ENCODE results near the gene NCF4.

Gene NCF4

DNA sequence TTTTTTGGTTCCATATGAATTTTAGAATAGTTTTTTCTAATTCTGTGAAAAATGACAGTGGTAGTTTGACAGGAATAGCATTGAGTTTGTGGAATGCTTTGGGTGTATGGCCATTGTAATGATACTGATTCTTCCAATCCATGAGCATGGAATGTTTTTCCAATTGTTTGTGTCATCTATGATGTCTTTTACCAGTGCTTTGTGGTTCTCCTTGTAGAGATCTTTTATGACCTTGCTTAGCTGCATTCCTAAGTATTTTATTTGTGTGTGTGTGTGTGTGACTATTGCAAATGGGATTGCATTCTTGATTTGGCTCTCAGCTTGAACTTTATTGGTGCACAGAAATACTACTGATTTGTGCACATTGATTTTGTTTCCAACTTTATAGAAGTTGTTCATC, 49.7 kb downstream of the NCF4 start:
- H3K9me3 ChIP-seq (ENCODE audit: control insufficient read depth, insufficient read depth, low read depth, low read length): no peaks in the 10 kb centered on the region
- no peaks in the 10 kb centered on the region for H3K4me1 ChIP-seq (ENCODE audit: control insufficient read depth, insufficient read depth, low read length)
- no peaks in the 10 kb centered on the region for H3K36me3 ChIP-seq (ENCODE audit: control insufficient read depth in 2 of 2, insufficient read depth in 1 of 2, low read length in 2 of 2)
- H3K4me3 ChIP-seq (ENCODE audit: low read depth, low read length): no peak overlapping the region
- no peak overlapping the region for H3K27ac ChIP-seq (ENCODE audit: extremely low read depth, low read depth, low read length)
- ChIA-PET POLR2A (interaction anchor here (0.6 kb wide), 1 partner anchor 74 kb away, joined by 7 read pairs; no protein-coding TSS in a partner anchor), CTCF (interaction anchor here (1.2 to 2.2 kb wide), 3 partner anchors 54 to 153 kb away, joined by 3 to 6 read pairs (median 4); no protein-coding TSS in a partner anchor)
- TF ChIP-seq ZNF274 (IDR thresholded peaks at IDR 0.05; ENCODE audit: low read length) (no peak), ZNF274 (tag by site-specific recombination; IDR thresholded peaks at IDR 0.05; ENCODE audit: borderline replicate concordance) (no peak), IKZF3 (tag by site-specific recombination; IDR thresholded peaks at IDR 0.05) (no peak), ZNF791 (tag by site-specific recombination; IDR thresholded peaks at IDR 0.05) (no peak), ZNF211 (tag by site-specific recombination; IDR thresholded peaks at IDR 0.05; ENCODE audit: low read depth) (no peak), HOXD13 (CRISPR knock-in tag; IDR thresholded peaks at IDR 0.05; ENCODE audit: borderline replicate concordance) (no peak)
- TF ChIP-seq, protein P1, sequence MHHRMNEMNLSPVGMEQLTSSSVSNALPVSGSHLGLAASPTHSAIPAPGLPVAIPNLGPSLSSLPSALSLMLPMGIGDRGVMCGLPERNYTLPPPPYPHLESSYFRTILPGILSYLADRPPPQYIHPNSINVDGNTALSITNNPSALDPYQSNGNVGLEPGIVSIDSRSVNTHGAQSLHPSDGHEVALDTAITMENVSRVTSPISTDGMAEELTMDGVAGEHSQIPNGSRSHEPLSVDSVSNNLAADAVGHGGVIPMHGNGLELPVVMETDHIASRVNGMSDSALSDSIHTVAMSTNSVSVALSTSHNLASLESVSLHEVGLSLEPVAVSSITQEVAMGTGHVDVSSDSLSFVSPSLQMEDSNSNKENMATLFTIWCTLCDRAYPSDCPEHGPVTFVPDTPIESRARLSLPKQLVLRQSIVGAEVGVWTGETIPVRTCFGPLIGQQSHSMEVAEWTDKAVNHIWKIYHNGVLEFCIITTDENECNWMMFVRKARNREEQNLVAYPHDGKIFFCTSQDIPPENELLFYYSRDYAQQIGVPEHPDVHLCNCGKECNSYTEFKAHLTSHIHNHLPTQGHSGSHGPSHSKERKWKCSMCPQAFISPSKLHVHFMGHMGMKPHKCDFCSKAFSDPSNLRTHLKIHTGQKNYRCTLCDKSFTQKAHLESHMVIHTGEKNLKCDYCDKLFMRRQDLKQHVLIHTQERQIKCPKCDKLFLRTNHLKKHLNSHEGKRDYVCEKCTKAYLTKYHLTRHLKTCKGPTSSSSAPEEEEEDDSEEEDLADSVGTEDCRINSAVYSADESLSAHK (tag by site-specific recombination; IDR thresholded peaks at IDR 0.05): no peak
- TF ChIP-seq, protein P2, sequence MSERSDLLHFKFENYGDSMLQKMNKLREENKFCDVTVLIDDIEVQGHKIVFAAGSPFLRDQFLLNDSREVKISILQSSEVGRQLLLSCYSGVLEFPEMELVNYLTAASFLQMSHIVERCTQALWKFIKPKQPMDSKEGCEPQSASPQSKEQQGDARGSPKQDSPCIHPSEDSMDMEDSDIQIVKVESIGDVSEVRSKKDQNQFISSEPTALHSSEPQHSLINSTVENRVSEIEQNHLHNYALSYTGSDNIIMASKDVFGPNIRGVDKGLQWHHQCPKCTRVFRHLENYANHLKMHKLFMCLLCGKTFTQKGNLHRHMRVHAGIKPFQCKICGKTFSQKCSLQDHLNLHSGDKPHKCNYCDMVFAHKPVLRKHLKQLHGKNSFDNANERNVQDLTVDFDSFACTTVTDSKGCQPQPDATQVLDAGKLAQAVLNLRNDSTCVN (tag by site-specific recombination; optimal IDR thresholded peaks at IDR 0.05): no peak
- TF ChIP-seq, protein P3, sequence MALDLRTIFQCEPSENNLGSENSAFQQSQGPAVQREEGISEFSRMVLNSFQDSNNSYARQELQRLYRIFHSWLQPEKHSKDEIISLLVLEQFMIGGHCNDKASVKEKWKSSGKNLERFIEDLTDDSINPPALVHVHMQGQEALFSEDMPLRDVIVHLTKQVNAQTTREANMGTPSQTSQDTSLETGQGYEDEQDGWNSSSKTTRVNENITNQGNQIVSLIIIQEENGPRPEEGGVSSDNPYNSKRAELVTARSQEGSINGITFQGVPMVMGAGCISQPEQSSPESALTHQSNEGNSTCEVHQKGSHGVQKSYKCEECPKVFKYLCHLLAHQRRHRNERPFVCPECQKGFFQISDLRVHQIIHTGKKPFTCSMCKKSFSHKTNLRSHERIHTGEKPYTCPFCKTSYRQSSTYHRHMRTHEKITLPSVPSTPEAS (tag by site-specific recombination; IDR thresholded peaks at IDR 0.05): no peak

DNA sequence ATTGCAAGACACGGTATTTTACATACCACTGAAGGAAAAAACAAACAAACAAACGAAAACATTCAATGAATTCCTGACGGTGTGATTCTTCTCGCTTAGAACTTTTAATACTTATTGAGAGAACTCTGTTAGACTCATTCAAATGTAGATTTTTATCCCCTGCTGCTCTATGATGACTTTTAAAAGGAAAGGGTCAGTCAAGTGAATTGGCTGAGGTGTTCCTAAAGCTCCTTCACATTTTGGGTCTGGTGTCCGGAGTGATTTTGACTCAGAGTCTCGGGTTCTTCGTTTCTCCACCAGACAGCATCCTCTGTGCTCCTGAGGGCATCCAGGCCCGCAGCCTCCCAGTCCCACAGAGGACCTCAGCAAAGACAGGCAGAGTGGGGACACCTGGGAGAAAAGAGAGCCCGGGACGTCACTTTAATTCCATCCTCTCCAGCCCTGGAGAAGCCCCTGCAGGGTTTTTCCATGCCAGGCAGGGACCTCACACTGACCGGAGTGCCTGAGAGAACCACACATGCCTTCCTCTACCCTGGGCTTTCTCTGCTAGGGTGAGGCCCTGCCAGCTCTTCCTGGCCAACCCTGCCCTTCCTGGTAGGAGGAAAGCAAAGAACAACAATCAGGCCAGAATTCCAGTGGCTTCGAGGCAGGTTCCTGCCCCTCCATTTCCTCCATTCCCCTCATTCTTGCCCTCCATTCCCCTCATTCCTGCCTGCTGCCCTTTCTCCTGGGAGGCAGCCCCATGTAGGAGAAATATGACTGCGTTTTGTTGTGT, 51.3 kb downstream of the NCF4 start:
- H3K9me3 ChIP-seq (ENCODE audit: control insufficient read depth, insufficient read depth, low read depth, low read length): no peaks in the 10 kb centered on the region
- H3K4me1 ChIP-seq (ENCODE audit: control insufficient read depth, insufficient read depth, low read length): no peaks in the 10 kb centered on the region
- H3K27ac ChIP-seq (ENCODE audit: extremely low read depth, low read depth, low read length): no peak overlapping the region
- H3K36me3 ChIP-seq (ENCODE audit: control insufficient read depth in 2 of 2, insufficient read depth in 1 of 2, low read length in 2 of 2): no peaks in the 10 kb centered on the region
- H3K4me3 ChIP-seq (ENCODE audit: low read depth, low read length): no peak overlapping the region
- ChIA-PET CTCF (interaction anchor here (0.6 to 2.2 kb wide), 3 partner anchors 56 to 216 kb away, joined by 3 to 6 read pairs (median 3); no protein-coding TSS in a partner anchor), POLR2A (no interaction called here)
- TF ChIP-seq ZNF19 (tag by site-specific recombination; IDR thresholded peaks at IDR 0.05; ENCODE audit: low read depth): no peak
- no peak for TF ChIP-seq ZNF133 (tag by site-specific recombination; IDR thresholded peaks at IDR 0.05)

DNA sequence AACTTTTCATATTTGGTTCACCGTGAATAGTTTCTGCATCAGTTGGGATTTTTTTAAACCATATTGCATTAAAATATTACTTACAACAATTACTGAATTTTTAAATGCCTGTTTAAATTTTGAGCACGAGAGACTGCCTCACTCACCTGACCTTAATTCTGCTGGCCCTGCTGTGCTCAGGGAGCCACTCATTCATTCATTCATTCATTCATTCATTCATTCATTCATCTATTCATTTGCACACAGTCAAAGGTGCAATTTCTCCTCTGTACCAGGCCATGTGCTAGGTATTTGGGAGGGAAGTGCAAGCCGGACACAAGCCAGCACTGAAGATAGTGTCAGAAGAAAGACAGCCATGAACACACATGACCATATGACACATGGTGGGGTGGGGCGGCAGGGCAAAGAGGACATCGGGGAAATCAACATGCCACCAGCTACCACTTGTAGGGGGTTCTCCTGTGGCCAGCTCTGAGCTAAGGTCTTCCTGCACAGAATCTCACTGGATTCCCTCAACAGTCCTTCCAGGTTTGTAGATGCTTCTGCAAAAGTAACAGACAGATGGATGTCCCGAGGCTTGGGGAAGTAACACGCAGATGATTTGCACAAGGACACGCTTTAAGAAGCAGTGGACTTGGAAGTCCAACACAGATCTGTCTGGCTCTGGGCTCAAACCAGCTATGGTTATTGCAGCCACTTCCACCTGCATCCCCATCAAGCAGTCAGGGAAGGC, 52.1 kb downstream of the NCF4 start:
- ChIA-PET POLR2A (no interaction called here), CTCF (no interaction called here)
- Histone ChIP-seq H3K4me1 (ENCODE audit: control insufficient read depth, insufficient read depth, low read length) (no peaks in the 10 kb centered on the region), H3K9me3 (ENCODE audit: control insufficient read depth, insufficient read depth, low read depth, low read length) (no peaks in the 10 kb centered on the region), H3K36me3 (ENCODE audit: control insufficient read depth in 2 of 2, insufficient read depth in 1 of 2, low read length in 2 of 2) (no peaks in the 10 kb centered on the region), H3K4me3 (ENCODE audit: low read depth, low read length) (no peak overlapping the region), H3K27ac (ENCODE audit: extremely low read depth, low read depth, low read length) (no peak overlapping the region)
- TF ChIP-seq, protein P4, sequence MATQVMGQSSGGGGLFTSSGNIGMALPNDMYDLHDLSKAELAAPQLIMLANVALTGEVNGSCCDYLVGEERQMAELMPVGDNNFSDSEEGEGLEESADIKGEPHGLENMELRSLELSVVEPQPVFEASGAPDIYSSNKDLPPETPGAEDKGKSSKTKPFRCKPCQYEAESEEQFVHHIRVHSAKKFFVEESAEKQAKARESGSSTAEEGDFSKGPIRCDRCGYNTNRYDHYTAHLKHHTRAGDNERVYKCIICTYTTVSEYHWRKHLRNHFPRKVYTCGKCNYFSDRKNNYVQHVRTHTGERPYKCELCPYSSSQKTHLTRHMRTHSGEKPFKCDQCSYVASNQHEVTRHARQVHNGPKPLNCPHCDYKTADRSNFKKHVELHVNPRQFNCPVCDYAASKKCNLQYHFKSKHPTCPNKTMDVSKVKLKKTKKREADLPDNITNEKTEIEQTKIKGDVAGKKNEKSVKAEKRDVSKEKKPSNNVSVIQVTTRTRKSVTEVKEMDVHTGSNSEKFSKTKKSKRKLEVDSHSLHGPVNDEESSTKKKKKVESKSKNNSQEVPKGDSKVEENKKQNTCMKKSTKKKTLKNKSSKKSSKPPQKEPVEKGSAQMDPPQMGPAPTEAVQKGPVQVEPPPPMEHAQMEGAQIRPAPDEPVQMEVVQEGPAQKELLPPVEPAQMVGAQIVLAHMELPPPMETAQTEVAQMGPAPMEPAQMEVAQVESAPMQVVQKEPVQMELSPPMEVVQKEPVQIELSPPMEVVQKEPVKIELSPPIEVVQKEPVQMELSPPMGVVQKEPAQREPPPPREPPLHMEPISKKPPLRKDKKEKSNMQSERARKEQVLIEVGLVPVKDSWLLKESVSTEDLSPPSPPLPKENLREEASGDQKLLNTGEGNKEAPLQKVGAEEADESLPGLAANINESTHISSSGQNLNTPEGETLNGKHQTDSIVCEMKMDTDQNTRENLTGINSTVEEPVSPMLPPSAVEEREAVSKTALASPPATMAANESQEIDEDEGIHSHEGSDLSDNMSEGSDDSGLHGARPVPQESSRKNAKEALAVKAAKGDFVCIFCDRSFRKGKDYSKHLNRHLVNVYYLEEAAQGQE (tag by site-specific recombination; IDR thresholded peaks at IDR 0.05): no peak
- no peak for TF ChIP-seq ZNF777 (tag by site-specific recombination; IDR thresholded peaks at IDR 0.05; ENCODE audit: borderline replicate concordance)
- TF ChIP-seq ZNF501 (tag by site-specific recombination; IDR thresholded peaks at IDR 0.05): no peak
- TF ChIP-seq ZNF624 (tag by site-specific recombination; IDR thresholded peaks at IDR 0.05): no peak
- no peak for TF ChIP-seq ZNF354C (tag by site-specific recombination; IDR thresholded peaks at IDR 0.05; ENCODE audit: borderline replicate concordance, low read depth)
- TF ChIP-seq, protein P5, sequence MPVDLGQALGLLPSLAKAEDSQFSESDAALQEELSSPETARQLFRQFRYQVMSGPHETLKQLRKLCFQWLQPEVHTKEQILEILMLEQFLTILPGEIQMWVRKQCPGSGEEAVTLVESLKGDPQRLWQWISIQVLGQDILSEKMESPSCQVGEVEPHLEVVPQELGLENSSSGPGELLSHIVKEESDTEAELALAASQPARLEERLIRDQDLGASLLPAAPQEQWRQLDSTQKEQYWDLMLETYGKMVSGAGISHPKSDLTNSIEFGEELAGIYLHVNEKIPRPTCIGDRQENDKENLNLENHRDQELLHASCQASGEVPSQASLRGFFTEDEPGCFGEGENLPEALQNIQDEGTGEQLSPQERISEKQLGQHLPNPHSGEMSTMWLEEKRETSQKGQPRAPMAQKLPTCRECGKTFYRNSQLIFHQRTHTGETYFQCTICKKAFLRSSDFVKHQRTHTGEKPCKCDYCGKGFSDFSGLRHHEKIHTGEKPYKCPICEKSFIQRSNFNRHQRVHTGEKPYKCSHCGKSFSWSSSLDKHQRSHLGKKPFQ (tag by site-specific recombination; IDR thresholded peaks at IDR 0.05): no peak
- no peak for TF ChIP-seq ZNF146 (tag by site-specific recombination; IDR thresholded peaks at IDR 0.05)
- no peak for TF ChIP-seq RBAK (tag by site-specific recombination; IDR thresholded peaks at IDR 0.05)
- no peak for TF ChIP-seq ZNF10 (tag by site-specific recombination; IDR thresholded peaks at IDR 0.05)

Measured in HEK293 (cell line).